ENCODE data around the gene AGPAT4.

- TF ChIP-seq EZH2 (IDR thresholded peaks at IDR 0.05) (no peak), POLR2AphosphoS5 (IDR thresholded peaks at IDR 0.05; ENCODE audit: borderline replicate concordance, low read depth, low read length) (no peak)
Observed at GRCh38 chr6:161111261-161111660, 162.6 kb downstream of the AGPAT4 start.

Measured in SK-N-MC (cell line).